ENCODE data around the gene ST6GALNAC5.

- no peak for TF ChIP-seq CTCF (IDR thresholded peaks at IDR 0.05)
- TF ChIP-seq POLR2A (IDR thresholded peaks at IDR 0.05), result no peak
Observed at GRCh38 chr1:77038000-77038399, 170.7 kb downstream of the ST6GALNAC5 start.
